Activated gamma-delta T cell treated with Interleukin-2 at 50 U/mL for 16 hours (primary cell): Measurements from ENCODE around the gene CENATAC.
A peak's percentile ranks its signal among the peaks of the same experiment; 100 is the strongest.
"Not testable (repeated sequence)": the region's sequence is repeated elsewhere in the genome, so short reads cannot be mapped to it uniquely, and the experiment has no call there.

ENCODE experiments used
- DNase-seq: peaks from one replicate; pipeline ENCODE4 v3.0.0-alpha.2; 2020

Gene CENATAC

GRCh38 chr11:118997627-118998387 is at the start of gene CENATAC:
Gene CENATAC, plus strand, starts transcription at chr11:118998138. Its CDS starts 60 bp downstream, at chr11:118998198.
- DNase-seq: peak; percentile 96

DNA sequence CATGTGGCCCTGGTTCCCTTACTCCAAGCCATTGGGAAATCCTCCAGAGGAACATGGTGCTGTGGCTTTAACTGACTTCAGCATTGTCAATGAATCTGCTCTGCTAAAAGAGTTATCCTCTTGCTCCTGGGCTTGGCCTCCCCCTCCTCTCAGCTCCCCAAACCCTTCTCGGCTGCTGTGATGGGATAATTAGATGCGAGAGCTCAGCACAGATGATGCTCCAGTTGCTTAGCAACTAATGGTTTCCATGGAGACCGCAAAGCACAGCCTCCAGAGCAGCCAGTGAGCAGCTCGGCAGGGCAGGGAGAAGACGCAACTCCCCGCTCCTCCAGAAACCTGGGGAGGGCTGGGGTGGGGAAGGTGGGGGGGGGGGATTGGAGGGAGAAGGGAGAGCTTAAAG is 44.7 kb upstream of the CENATAC start:
- no peak for DNase-seq

DNA sequence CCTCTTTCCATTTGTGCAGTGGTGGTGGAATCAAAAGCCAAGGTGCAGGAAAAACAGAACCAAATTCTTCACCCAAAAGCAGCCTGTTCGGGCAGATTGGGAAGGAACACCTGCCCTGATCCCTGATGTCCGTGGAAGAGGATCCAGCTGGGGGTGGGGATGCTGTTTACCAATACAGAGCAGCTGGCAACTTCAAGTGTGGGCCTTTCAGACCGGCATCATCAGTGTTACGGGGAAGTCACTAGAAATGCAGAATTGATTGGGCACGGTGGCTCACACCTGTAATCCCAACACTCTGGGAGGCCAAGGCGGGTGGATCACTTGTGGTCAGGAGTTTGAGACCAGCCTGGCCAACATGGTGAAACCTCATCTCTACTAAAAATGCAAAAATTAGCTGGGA is 44.0 kb upstream of the CENATAC start:
- DNase-seq: not testable (repeated sequence)

DNA sequence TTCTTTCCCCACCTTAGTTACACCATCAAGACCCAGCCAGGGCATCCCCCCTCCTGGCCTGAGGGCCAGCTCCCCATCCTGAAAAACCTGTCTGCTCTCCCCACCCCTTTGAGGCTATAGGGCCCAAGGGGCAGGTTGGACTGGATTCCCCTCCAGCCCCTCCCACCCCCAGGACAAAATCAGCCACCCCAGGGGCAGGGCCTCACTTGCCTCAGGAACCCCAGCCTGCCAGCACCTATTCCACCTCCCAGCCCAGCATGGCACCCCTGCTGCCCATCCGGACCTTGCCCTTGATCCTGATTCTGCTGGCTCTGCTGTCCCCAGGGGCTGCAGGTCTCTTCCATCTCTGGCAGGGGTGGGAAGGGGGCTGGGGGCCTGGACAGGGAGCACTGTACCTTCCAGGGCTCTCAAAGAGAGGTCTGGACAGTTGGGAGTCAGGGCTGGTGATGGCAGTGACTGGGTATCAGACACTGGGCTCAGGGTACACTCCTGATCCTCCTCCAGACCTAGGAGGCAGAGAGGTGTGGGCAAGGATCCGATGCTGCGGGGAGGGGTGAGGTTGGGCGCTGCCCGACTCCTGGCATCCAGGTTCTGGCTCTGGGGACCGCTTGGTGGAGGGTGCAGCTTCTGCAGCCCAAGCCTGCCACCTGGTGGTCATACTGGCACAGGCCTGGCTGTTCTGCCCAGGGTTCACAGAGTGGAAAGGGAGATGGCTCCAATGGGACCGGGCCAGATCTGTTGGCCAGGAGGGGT is 41.7 kb upstream of the CENATAC start, which contains the start of gene UPK2:
Gene UPK2, plus strand, starts transcription at position 205 of the 753 bp plus-strand sequence. Its CDS starts 53 bp downstream, at position 258.
- DNase-seq: peak; percentile 88

DNA sequence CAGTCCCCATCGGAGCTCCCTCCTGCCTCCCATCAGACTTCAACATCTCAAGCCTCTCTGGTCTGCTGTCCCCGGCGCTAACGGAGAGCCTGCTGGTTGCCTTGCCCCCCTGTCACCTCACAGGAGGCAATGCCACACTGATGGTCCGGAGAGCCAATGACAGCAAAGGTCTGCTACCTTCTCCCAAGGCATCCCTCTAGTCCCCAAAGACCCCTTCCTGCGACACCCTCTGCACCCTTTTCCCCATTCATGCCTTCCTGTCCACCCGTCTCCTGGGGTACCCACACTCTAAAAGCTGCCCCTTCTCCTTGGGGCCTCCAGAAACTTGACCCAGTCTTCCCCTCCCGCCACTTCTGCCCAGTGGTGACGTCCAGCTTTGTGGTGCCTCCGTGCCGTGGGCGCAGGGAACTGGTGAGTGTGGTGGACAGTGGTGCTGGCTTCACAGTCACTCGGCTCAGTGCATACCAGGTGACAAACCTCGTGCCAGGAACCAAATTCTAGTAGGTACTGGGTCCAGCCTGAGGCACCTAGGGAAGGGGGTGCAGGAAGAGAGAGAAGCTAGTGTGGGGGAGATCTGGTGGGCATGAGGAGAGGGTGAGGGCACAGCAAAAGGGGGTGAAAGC is 41.0 kb upstream of the CENATAC start:
- DNase-seq: no peak

GRCh38 chr11:118957549-118957948 is 40.4 kb upstream of the CENATAC start:
- no peak for DNase-seq

DNA sequence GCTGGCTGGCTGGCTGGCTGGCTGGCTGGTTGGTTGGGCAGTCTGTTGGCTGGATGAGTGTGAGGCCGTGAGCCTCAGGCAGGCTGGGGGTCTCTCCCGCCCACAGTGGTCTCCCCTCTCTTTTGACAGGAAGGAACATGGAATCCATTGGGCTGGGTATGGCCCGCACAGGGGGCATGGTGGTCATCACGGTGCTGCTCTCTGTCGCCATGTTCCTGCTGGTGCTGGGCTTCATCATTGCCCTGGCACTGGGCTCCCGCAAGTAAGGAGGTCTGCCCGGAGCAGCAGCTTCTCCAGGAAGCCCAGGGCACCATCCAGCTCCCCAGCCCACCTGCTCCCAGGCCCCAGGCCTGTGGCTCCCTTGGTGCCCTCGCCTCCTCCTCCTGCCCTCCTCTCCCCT is 40.0 kb upstream of the CENATAC start:
- no peak for DNase-seq

DNA sequence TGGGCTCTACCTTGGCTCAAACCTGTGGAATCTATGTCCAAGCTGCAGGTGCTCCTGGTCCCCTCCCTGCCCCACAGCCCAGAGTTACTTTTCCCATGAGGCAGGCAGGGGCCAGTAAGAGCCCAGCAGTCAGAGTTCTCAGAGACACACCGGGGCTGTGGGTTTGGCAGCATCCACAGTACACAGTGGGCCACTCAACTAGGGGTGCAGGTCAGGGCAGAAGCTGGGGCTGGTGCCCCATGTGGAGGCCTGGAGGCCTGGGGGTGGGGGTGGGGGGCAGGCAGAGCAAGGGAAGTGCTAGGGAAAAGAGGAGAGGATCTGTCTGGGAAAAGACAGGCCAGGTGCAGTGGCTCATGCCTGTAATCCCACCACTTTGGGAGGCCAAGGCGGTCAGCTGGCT is 39.4 kb upstream of the CENATAC start:
- DNase-seq: no peak

- DNase-seq: no peak
Observed at GRCh38 chr11:118961189-118961588, 36.7 kb upstream of the CENATAC start.

DNA sequence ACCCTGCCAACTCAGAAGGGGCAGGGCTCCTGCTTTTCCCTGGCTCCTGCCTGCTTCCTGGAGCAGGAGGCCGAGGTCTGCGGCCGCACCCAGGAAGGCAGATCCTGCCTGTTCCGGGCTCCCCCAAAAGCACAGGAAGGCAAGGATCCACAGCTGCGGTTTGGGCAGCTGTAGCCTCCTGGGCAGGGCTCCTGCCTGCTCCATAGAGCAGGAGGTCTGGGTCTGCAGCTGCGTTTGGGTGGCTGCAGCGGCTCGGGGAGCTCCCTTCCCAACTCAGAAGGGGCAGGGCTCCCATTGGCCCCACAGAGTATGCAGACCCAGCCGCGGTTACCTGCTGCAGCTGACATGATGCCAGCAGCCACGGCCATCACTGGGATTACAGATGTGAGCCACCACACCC is 36.3 kb upstream of the CENATAC start:
- DNase-seq: no peak

DNA sequence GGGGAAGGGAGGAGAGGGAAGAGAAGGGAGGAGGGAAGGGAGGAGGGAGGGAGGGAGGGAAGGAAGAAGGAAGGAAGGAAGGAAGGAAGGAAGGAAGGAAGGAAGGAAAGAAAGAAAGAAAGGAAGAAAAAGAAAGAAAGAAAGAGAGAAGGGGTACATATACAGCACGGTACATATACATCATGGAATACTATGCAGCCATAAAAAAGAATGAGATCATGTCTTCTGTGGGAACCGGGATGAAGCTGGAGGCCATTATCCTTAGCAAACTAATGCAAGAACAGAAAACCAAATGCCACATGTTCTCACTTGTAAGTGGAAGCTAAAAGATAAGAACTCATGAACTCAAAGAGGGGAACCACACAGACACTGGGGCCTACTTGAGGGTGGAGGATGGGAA is 28.4 kb upstream of the CENATAC start:
- DNase-seq: not testable (repeated sequence)

- DNase-seq: no peak
Observed at GRCh38 chr11:118971646-118972045, 26.3 kb upstream of the CENATAC start, which contains the start of gene FOXR1. Gene FOXR1, plus strand, starts transcription at chr11:118971761. Its CDS starts 171 bp downstream, at chr11:118971932.

GRCh38 chr11:118973985-118974384 is 24.0 kb upstream of the CENATAC start:
- no peak for DNase-seq

GRCh38 chr11:118975771-118976709 is 21.9 kb upstream of the CENATAC start:
- DNase-seq: no peak

GRCh38 chr11:118979434-118979833 is 18.5 kb upstream of the CENATAC start:
- no peak for DNase-seq

DNA sequence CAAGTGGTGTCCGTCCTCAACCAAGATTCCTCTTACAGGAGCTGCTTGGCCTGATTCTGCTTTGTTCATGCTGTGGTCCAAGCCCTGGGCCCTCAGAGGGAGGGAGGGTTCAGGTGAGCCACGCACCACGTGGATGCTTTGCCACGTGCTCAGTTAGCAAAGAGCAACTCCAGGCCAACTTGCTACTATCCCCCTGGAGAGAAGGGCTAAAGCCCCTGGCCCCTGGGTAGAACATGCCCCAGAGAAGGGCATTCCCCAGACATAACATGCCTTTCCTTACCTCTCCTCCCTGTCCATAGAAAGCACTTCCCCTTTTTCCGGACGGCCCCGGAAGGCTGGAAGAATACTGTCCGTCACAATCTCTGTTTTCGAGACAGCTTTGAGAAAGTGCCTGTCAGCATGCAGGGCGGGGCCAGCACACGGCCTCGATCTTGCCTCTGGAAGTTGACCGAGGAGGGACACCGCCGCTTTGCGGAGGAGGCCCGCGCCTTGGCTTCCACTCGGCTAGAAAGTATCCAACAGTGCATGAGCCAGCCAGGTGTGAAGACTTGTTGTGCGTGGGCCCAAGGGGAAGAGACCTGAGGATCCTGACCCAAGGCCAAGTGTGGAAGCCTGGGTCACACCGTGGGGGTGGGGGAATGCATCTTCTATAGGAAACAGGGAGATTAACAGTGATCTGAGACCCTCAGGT is 17.6 kb upstream of the CENATAC start:
- no peak for DNase-seq

DNA sequence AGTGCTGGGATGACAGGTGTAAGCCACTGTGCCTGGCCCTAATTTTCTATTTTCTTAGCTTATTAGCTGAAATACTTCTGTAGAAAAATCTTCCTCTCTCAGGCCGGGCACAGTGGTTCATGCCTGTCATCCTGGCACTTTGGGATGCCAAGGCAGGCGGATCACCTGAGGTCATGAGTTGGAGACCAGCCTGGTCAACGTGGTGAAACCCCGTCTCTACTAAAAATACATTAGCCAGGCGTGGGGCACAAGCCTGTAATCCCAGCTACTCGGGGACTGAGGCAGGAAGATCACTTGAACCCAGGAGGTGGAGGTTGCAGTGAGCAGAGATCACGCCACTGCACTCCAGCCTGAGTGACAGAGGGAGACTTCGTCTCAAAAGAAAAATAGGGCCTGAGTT is 13.6 kb upstream of the CENATAC start:
- DNase-seq: not testable (repeated sequence)

GRCh38 chr11:118984825-118985224 is 13.1 kb upstream of the CENATAC start:
- no peak for DNase-seq

GRCh38 chr11:118988280-118988679 is 9.7 kb upstream of the CENATAC start:
- no peak for DNase-seq

GRCh38 chr11:118991486-118992038 is 6.4 kb upstream of the CENATAC start:
- not testable (repeated sequence) for DNase-seq

DNA sequence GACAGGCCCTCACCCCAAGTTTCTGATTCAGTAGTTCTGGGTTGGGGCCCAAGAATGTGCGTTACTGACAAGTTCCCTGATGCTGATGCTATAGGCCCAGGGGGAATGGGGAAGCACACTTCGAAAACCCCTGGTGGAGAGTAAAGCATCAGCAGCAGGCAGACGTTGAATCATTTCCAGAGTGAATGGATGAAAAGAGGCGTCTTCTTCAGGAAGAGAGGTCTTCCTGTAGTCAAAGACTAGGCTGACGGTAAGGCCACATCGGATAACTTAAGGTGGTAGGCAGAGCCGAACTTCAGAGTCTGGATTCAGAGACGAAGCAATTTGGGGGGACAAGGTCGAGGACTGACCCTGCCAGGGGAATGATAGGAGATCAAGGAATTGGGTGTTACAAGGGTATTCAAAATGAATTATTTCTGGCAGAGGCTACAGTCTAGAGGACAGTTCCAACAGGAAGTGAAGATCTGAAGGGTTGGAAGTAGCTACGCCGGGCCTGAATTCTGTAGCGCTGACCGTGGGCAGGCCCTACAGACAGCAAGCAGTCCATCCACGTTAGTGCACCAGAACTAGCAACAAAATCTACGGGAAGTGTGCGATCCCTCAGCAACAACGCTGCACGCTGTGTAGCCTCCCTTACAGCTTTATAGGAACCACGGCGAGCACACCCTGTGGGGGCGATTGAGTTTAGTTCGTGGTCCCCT is 862 bp upstream of the CENATAC start:
- peak; percentile 11 for DNase-seq
